Ectodermal cell (in vitro differentiated cells): Measurements from ENCODE around the gene COPS9.
A peak's percentile ranks its signal among the peaks of the same experiment; 100 is the strongest.

Experiments used
- H3K27ac ChIP-seq: 2 replicates; pipeline ENCODE4 v1.7.0; 2013; ENCODE audit warnings: mild to moderate bottlenecking, low read depth, low read length; ENCODE audit not compliant: insufficient read depth, poor library complexity, severe bottlenecking
- H3K27me3 ChIP-seq: 2 replicates; pipeline ENCODE4 v1.7.0; 2013; ENCODE audit warnings: mild to moderate bottlenecking, low read length; ENCODE audit not compliant: insufficient read depth, control insufficient read depth, poor library complexity, severe bottlenecking
- H3K36me3 ChIP-seq: one replicate; pipeline ENCODE4 v1.7.0; 2013; ENCODE audit warnings: low read length; ENCODE audit not compliant: control insufficient read depth, insufficient read depth
- H3K4me1 ChIP-seq: one replicate; pipeline ENCODE4 v1.7.0; 2013; ENCODE audit warnings: low read length; ENCODE audit not compliant: control insufficient read depth, insufficient read depth
- H3K4me3 ChIP-seq: 2 replicates; pipeline ENCODE4 v1.7.0; 2013; ENCODE audit warnings: low read depth, low read length, control low read depth; ENCODE audit not compliant: insufficient read depth
- H3K9me3 ChIP-seq: 2 replicates; pipeline ENCODE4 v1.7.0; 2013; ENCODE audit warnings: mild to moderate bottlenecking, low read length, moderate library complexity; ENCODE audit not compliant: control insufficient read depth
- WGBS, 2 experiments: methylation state at CpG; one replicate each; pipeline ENCODE4 v1.1.7; 2013; ENCODE audit warnings: missing lambda C conversion rate in 2 of 2; 5-methylcytosine and 5-hydroxymethylcytosine counted together

COPS9 gene

GRCh38 chr2:240136671-240137292 is 677 bp upstream of the COPS9 start:
- H3K27me3 ChIP-seq, result peaks cover 15% of the 10 kb centered on the region
- peaks cover 9% of the 10 kb centered on the region for H3K36me3 ChIP-seq
- no peak overlapping the region for H3K27ac ChIP-seq
- peak overlapping the region; percentile 96 for H3K4me3 ChIP-seq
- peaks cover 22% of the 10 kb centered on the region for H3K4me1 ChIP-seq
- 61 to 66% methylated on average over 36 of the region's 36 CpGs for WGBS, 2 experiments
- H3K9me3 ChIP-seq, result no peaks in the 10 kb centered on the region

- no peak overlapping the region for H3K27ac ChIP-seq
- WGBS, 2 experiments, result 2% methylated on average over 17 of the region's 17 CpGs
- H3K4me3 ChIP-seq, result peak overlapping the region; percentile 96
- H3K36me3 ChIP-seq, result peaks cover 19% of the 10 kb centered on the region
- no peaks in the 10 kb centered on the region for H3K9me3 ChIP-seq
- H3K4me1 ChIP-seq, result peaks cover 20% of the 10 kb centered on the region
- H3K27me3 ChIP-seq, result peaks cover 15% of the 10 kb centered on the region
These were observed 446 bp downstream of the COPS9 start for GRCh38 chr2:240135706-240136012.

- Histone ChIP-seq H3K9me3 (no peaks in the 10 kb centered on the region), H3K4me1 (peaks cover 14% of the 10 kb centered on the region), H3K27me3 (peaks cover 15% of the 10 kb centered on the region), H3K36me3 (peaks cover 25% of the 10 kb centered on the region), H3K4me3 (peak overlapping the region; percentile 96), H3K27ac (no peak overlapping the region)
- WGBS, 2 experiments, result 83 to 84% methylated on average over 15 of the region's 15 CpGs
These were observed 1.1 kb downstream of the COPS9 start for GRCh38 chr2:240134956-240135520.

GRCh38 chr2:240134466-240134865 is 1.6 kb downstream of the COPS9 start:
- H3K9me3 ChIP-seq, result no peaks in the 10 kb centered on the region
- no peak overlapping the region for H3K4me3 ChIP-seq
- H3K36me3 ChIP-seq, result peaks cover 31% of the 10 kb centered on the region
- peaks cover 15% of the 10 kb centered on the region for H3K27me3 ChIP-seq
- H3K27ac ChIP-seq, result no peak overlapping the region
- H3K4me1 ChIP-seq, result peaks cover 8% of the 10 kb centered on the region
- 90 to 94% methylated on average over 6 of the region's 6 CpGs for WGBS, 2 experiments

GRCh38 chr2:240133401-240133800 is 2.7 kb downstream of the COPS9 start:
- H3K27ac ChIP-seq, result no peak overlapping the region
- H3K4me3 ChIP-seq, result no peak overlapping the region
- H3K36me3 ChIP-seq, result peaks cover 33% of the 10 kb centered on the region
- no peaks in the 10 kb centered on the region for H3K9me3 ChIP-seq
- 95% methylated on average over 10 of the region's 10 CpGs for WGBS, 2 experiments
- H3K27me3 ChIP-seq, result peaks cover 15% of the 10 kb centered on the region
- peaks cover 6% of the 10 kb centered on the region for H3K4me1 ChIP-seq

- peaks cover 14% of the 10 kb centered on the region for H3K27me3 ChIP-seq
- H3K27ac ChIP-seq, result no peak overlapping the region
- 94 to 95% methylated on average over 5 of the region's 5 CpGs for WGBS, 2 experiments
- peaks cover 6% of the 10 kb centered on the region for H3K4me1 ChIP-seq
- H3K36me3 ChIP-seq, result peaks cover 33% of the 10 kb centered on the region
- H3K9me3 ChIP-seq, result no peaks in the 10 kb centered on the region
- no peak overlapping the region for H3K4me3 ChIP-seq
These were observed 3.5 kb downstream of the COPS9 start for GRCh38 chr2:240132651-240132980.

GRCh38 chr2:240131941-240132650 is 4.0 kb downstream of the COPS9 start:
- Histone ChIP-seq H3K36me3 (peaks cover 33% of the 10 kb centered on the region), H3K4me1 (peaks cover 6% of the 10 kb centered on the region), H3K27ac (no peak overlapping the region), H3K4me3 (no peak overlapping the region), H3K9me3 (no peaks in the 10 kb centered on the region), H3K27me3 (peaks cover 9% of the 10 kb centered on the region)
- 92 to 94% methylated on average over 22 of the region's 22 CpGs for WGBS, 2 experiments

GRCh38 chr2:240131296-240131695 is 4.8 kb downstream of the COPS9 start:
- 92 to 93% methylated on average over 16 of the region's 16 CpGs for WGBS, 2 experiments
- Histone ChIP-seq H3K4me1 (peaks cover 6% of the 10 kb centered on the region), H3K27ac (no peak overlapping the region), H3K4me3 (no peak overlapping the region), H3K27me3 (peaks cover 1% of the 10 kb centered on the region), H3K36me3 (peaks cover 33% of the 10 kb centered on the region), H3K9me3 (no peaks in the 10 kb centered on the region)

GRCh38 chr2:240130393-240131195 is 5.5 kb downstream of the COPS9 start:
- Histone ChIP-seq H3K27me3 (no peaks in the 10 kb centered on the region), H3K9me3 (no peaks in the 10 kb centered on the region), H3K36me3 (peaks cover 33% of the 10 kb centered on the region), H3K4me1 (peaks cover 6% of the 10 kb centered on the region), H3K4me3 (no peak overlapping the region), H3K27ac (no peak overlapping the region)
- 94 to 95% methylated on average over 23 of the region's 23 CpGs for WGBS, 2 experiments
